ENCODE results near the gene UNC13A.
A peak's percentile ranks its signal among the peaks of the same experiment; 100 is the strongest.

Gene UNC13A

DNA sequence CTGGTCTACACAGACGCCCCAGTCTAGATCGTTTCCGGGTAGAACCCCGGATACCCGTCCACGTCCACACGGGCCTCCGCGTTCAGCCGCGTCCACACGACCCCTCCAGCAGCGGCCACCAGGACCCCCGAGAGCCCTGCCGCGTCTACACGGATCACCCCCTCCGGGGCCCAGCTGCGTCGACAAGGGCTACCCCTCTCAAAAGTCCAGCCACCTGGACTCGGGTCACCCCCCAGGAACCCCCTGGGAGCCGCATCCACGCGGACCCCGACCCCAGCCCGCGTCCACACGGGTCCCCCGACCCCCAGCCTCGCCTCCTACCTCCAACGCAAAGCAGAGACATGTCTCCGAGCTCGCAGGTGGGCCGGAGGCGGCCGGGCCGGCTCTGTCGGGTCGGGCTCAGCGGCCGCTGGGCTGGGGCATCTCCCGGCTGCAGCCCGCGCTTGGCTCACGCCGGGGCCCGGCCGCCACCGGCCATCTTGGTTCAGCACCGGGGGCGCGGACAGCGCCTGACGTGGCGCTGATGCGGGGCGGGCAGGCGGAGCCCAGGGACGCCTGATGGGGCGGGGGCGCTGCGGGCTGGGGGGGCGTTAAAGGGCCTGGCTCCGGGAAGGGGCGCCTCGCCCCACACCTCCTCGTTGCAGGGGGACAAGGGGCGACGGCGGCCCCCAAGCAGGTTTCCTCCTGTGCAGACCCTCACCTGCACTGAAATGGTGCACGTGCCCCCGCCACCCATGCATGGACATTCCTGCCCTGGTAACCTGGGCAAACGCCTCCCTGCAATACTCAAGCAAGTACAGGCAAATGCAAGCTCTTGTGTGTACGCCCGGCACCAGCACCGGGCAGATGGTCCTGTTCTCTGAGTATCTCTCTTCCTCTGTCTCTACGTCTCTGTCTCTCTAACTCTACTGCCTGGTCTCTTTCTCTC, at the start of gene UNC13A:
Gene UNC13A, minus strand, starts transcription at position 498 of the 928 bp plus-strand sequence. Its CDS starts 155 bp downstream, at position 343.
- peak in 1 of 3 experiments; percentile 18 for DNase-seq (ENCODE audit: low read depth in 3 of 3)

GRCh38 chr19:17737690-17738153, 49.6 kb upstream of the UNC13A start:
- no peak for DNase-seq (ENCODE audit: low read depth in 3 of 3)

- no peak for DNase-seq (ENCODE audit: low read depth in 3 of 3)
These were observed 47.3 kb upstream of the UNC13A start for GRCh38 chr19:17735410-17735809.

DNA sequence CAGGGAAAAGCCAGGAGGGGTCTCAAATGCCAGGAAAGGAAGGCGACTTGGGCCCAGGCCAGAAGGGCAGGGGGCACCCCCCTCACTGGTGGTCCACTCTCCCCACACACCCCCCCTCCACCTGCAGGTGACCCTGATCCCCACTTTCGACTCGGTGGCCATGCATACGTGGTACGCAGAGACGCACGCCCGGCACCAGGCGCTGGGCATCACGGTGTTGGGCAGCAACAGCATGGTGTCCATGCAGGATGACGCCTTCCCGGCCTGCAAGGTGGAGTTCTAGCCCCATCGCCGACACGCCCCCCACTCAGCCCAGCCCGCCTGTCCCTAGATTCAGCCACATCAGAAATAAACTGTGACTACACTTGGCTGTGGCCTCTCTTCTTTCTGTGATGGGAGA, 46.0 kb upstream of the UNC13A start:
- DNase-seq (ENCODE audit: low read depth in 3 of 3), result no peak

GRCh38 chr19:17733127-17733526, 45.0 kb upstream of the UNC13A start:
- no peak for DNase-seq (ENCODE audit: low read depth in 3 of 3)

DNA sequence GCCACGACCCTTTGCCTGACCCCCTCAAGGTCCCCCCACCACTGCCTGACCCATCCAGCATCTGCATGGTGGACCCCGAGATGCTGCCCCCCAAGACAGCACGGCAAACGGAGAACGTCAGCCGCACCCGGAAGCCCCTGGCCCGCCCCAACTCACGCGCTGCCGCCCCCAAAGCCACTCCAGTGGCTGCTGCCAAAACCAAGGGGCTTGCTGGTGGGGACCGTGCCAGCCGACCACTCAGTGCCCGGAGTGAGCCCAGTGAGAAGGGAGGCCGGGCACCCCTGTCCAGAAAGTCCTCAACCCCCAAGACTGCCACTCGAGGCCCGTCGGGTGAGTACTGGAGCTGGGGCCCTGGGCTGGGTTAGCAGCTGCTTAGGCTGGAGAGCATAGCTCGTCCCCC, 39.7 kb upstream of the UNC13A start:
- DNase-seq (ENCODE audit: low read depth in 3 of 3), result no peak

GRCh38 chr19:17726964-17727773, 39.0 kb upstream of the UNC13A start:
- DNase-seq (ENCODE audit: low read depth in 3 of 3), result no peak

GRCh38 chr19:17726136-17726741, 38.1 kb upstream of the UNC13A start:
- DNase-seq (ENCODE audit: low read depth in 3 of 3), result no peak

GRCh38 chr19:17725422-17726078, 37.4 kb upstream of the UNC13A start:
- DNase-seq (ENCODE audit: low read depth in 3 of 3), result no peak

DNA sequence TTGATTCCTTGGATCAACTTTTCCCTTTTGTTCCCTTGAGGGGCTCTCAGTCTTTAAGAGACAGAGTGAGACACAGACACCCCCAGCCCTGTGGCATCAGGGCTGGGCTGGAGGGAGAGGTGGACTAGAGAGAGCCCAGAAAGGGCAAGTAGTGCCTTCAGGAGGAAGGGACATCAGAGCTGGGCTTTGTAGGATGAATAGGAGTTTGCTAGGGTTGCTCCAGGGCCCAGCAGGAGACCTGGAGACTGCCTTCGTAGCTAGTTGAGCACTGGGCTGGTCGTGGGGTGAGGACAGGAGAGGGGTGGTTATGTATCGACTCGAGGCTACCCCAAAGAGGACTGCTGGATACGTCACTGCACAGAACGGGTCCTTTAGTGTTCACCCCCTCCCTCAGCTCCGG, 36.5 kb upstream of the UNC13A start:
- no peak for DNase-seq (ENCODE audit: low read depth in 3 of 3)

GRCh38 chr19:17722655-17723240, 34.6 kb upstream of the UNC13A start:
- no peak for DNase-seq (ENCODE audit: low read depth in 3 of 3)

DNA sequence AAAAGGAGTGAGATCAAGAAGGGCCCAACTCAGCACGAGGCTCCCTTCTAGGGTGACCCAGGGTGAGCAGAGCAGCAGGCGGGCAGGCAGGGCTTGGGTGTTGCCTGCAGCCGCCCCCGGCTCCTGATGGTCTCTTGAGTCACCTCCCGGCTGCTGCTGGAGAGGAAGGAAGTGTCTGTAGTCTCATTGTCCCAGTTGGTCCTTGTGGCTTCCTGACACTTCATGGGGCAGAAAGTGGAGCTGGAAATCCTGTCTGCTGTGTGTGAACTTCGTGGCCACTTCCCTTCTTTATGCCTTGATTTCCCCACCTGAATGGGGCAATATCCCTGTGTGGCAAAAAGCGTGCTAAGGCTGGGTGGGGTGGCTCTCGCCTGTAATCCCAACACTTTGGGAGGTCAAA, 33.7 kb upstream of the UNC13A start:
- no peak for DNase-seq (ENCODE audit: low read depth in 3 of 3)

GRCh38 chr19:17721111-17721628, 33.0 kb upstream of the UNC13A start:
- no peak for DNase-seq (ENCODE audit: low read depth in 3 of 3)

DNA sequence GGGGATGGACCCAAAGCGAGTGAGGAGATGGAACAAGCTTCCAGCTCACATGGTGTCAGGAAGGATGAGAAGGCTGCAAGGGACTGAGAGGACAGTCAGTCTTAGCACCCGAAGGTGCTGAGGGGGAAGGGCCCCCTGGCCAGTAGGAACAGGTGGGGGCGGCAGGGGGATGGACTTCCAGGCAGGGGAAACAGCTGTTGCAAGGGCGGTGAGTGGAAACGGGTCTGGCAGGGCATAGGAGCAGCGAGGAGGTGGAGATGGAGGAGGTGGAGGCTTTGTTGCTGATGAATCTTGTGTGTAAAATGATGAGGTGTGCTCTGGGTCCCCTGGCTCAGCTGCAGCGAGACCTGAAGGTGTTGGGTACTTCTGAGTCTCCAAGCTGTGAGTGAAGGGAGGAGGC, 32.3 kb upstream of the UNC13A start:
- no peak for DNase-seq (ENCODE audit: low read depth in 3 of 3)

DNA sequence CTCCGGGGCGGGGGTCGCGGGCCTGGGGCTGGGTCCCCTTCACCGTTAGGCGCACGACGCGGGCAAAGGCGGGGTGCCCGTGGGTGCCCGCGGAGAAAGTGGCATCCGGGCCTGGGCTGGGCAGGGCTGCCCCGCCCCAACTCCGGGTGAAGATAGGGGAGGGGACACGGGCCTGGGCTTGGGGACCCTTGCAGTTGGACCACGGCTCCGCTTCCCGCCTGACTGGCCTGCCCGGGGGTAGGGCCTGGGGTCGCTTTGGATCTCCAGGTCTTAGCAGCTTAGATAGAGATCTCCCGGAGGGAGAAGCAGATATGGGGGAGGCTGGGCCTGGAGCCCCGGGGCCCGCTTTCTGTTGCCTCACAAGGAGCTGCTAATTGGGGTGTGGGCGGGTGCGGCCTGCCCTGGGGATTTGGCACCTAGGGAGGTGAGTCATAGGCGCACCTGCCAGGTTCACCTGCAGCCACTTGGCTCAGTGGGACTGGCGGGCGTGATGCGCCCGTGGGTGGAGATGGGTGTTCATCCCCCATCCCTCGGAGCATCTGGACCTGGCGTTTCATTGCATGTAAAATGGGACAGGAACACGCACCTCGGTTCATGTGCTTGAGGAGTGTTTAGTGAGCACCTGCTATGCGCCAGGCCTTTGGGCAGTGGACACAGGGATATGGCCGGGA, 31.7 kb upstream of the UNC13A start:
- peak; percentile 29 to 47 (median 42) for DNase-seq (ENCODE audit: low read depth in 3 of 3)

GRCh38 chr19:17718947-17719711, 31.0 kb upstream of the UNC13A start, which contains the start of gene MAP1S:
Gene MAP1S, plus strand, starts transcription at chr19:17719480. Its CDS starts 23 bp downstream, at chr19:17719503.
- peak; percentile 31 to 60 (median 44) for DNase-seq (ENCODE audit: low read depth in 3 of 3)

DNA sequence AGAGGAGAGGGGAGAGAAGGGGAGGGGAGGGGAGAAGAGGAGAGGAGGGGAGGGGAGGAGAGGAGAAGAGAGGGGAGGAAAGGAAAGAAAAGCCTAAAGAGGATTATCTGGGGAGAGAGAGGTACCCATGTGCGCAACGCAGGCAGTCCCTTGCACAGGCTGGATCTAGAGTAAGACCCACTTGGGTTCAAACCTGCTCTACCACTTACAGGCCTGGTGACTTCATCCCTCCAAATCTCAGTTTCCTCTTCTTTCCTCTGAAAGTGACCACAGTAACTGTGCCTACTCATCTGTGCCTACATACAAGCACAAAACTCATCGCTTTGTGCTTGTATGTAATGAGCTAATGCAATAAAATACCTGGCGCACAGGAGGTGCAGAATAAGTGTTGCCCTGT, 30.4 kb upstream of the UNC13A start:
- no peak for DNase-seq (ENCODE audit: low read depth in 3 of 3)

DNA sequence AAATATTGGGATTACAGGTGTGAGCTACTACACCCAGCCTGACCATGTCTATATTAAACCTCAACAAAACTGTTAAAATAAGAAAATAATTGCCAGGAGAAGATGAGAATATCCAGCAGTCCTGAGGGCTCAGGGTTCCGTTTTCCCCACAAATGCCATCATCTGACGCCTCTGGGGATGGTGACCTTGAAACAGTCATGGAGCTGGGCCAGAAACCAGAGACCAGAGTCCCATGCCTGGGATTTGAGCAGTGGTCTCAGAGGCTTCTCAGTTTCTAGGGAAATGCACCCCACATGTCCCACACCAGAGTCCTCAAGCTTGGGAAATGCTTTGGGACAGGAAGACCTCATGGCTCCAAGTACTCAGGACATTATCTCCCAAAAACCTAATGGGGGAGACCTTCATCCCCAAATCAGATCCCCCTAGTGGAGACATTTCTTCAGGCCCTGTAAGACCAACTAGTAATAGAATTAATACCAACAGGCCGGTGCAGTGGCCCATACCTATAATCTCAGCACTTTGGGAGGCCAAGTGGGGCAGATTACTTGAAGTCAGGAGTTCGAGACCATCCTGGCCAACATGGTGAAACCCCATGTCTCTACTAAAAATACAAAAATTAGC, 28.3 kb upstream of the UNC13A start:
- no peak for DNase-seq (ENCODE audit: low read depth in 3 of 3)

GRCh38 chr19:17711851-17712250, 23.7 kb upstream of the UNC13A start:
- no peak for DNase-seq (ENCODE audit: low read depth in 3 of 3)
